Skeletal muscle cell (primary cell): ENCODE results near the gene METTL15.
A peak's percentile ranks its signal among the peaks of the same experiment; 100 is the strongest.
"Not testable (repeated sequence)": the region's sequence is repeated elsewhere in the genome, so short reads cannot be mapped to it uniquely, and the experiment has no call there.

Experiments used
- DNase-seq: peaks from one replicate; pipeline ENCODE4 v3.0.0-alpha.2; 2010; ENCODE audit warnings: low read depth
- H3K4me3 ChIP-seq: 2 replicates; pipeline ENCODE4 v1.5.1; 2011; ENCODE audit warnings: low read depth, mild to moderate bottlenecking, control low read depth, low read length, moderate library complexity

Gene METTL15

DNA sequence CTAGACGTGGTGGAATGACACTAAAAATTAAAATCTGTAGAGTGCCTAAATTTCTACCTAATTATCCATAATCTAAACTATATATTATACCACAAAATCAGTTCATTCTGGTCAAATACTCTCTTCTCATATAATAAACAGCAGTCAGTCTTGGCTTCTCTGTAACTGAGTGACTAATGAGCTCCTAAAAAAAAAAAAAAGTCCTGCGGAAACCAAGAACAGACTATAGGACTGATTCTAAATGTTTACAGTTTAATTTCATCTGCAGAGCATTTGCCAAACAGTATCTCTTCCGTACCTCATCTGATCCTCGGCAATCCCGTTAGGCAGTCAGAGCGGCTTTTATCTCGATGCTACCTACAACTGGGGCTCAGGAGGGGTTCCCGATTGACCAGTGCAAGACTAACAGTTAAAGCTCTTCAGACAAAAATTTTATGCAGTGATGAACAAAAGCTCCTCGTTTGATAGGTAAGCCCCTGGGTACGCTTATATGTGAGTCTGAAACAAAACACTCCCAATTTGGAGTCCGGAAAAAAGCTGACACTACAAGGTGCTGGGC, 918 bp upstream of the METTL15 start:
- DNase-seq: no peak
- peak overlapping the region; percentile 87 for H3K4me3 ChIP-seq

DNA sequence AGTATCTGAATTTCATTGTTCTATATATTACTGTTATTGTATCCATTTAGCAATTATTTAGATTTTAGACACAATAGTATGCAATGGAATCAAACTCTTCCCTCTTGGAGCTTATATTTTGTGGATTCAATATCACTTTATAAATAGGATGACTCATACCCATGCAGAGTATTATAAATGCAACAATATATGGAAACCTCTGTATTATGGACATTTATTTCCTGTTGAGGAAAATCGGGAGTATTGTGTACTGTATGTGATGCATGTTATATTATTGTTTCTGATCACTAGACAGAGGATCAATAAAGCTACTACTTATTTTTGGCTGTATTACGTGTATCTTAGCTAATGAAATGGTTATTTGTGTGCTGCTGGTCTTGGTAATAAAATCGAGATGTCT, 770 bp downstream of the METTL15 start:
- DNase-seq: no peak
- peak overlapping the region; percentile 87 for H3K4me3 ChIP-seq

DNA sequence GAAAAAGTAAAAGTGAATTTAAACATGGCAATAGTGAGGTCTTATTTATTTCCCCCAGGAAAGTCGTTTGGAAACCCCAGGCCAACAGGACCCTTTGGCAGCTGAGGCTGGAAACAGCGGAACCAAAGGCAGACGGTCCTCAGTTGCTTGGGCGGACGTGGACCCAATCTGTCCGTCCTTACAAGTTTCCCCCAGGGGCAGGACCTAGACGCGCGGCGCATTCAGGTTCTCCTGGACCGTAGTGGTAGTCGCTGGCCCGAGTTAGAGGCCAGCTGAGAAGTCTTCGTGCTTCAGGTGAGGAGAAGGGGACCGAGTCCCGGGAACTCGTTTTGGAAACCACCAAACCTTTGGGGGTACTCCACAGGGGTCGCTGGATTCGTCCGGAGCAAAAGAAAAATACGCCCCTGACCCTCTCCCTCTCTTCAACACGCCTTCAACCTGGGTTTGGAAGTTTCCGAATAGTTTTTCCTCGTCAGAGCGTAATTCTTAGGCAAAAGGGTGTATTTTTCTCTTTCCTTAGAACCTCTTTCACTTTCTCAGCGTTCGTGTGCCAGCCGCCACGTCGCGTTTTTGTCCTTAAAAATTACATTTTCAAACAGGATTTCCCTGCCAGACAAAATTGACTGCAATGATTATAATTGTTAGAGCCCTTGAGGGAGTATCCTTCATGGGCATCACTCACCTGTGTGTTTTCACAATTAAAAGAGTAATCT, 2.1 kb downstream of the METTL15 start:
- no peak for DNase-seq
- H3K4me3 ChIP-seq: peak overlapping the region; percentile 69

DNA sequence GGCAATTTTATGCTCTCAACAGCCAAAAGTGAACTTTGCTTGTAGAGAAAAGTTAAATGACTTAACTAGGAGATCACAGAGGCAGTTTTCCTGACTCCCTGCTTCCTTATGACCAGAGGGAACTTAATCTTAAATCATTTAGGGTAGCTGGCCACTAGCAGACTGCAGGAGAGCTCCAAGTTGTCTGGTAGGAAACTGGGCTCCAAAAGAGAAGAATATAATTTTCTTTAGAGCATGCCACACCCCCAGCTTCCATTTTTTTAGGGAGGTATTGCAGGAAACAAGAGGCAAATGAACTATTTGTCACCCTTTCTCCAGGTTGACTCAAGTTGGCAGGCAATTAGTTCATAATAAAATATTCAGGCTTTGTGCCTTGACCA, 2.6 kb downstream of the METTL15 start:
- DNase-seq: no peak
- H3K4me3 ChIP-seq: peak overlapping the region; percentile 69

DNA sequence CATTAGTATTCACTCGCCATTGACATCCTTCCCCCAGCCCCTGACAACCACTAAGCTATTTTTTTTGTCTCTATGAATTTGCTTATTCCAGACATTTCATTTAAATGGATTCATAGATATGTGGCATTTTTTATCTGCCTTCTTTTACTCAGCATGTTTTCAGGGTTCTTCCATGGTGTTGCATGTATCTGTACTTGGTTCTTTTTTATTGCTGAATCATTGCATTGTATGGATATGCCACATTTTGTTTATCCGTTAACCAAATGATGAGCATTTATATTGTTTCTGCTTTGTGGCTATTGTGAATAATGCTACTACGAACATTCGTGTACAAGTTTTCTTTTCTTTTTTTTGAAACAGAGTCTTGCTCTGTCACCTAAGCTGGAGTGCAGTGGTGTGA, 5.9 kb downstream of the METTL15 start:
- DNase-seq: no peak
- no peak overlapping the region for H3K4me3 ChIP-seq

DNA sequence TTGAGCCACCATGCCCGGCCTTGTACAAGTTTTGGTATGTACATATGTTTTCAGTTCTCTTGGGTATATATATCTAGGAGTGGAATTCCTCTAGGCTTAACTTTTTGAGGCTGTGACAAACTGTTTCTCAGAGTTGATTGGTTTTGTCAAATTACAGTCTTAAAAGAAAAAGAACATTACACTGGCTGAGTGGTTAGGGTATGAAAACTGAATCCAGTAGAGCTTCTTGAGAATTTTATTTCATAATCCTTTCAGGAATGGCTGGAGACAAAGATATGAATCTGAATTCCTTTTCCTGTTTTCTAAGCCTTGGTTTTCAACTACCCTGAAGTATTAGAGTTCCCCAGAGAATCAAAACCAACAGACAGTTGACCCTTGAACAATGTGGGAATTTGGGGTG, 6.5 kb downstream of the METTL15 start:
- no peak for DNase-seq
- no peak overlapping the region for H3K4me3 ChIP-seq

DNA sequence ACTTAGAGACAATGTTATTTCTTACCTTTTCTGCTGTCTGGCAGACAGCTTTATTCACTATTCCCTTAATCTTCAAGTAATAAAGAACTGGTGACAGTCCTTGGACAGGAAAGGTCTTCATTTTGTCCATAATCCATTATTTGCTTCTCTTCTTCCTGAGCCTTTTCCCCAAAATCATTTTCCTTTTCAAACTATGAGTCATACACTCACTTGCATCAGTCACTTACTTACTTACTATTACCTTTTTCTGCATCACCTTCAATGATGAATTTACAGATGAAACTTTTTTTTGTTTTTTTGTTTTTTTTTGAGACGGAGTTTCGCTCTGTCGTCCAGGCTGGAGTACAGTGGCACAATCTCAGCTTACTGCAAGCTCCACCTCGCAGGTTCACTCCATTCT, 9.5 kb downstream of the METTL15 start:
- H3K4me3 ChIP-seq: no peak overlapping the region
- DNase-seq: no peak

DNA sequence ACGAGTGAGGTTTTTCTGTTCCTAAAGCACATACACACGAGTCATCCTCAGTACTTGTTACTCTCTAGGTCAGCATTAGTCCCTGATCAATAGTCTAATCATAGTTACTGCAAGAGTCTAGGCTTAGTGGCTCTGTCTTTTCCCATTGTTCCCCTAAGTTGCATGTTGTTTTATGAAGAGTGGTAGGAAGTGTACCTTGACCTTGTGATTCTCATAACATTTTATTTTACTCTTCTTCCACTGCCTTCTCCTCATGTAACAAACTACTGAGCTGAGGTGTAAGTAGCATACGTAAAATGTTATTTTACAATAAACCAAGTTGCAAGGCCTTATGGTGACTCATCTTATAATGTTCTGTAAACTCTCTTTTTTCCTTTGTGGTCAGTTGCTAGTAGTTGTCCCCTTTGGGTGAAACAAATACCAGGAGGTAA, 15.0 kb downstream of the METTL15 start:
- DNase-seq: peak; percentile 35
- no peak overlapping the region for H3K4me3 ChIP-seq

DNA sequence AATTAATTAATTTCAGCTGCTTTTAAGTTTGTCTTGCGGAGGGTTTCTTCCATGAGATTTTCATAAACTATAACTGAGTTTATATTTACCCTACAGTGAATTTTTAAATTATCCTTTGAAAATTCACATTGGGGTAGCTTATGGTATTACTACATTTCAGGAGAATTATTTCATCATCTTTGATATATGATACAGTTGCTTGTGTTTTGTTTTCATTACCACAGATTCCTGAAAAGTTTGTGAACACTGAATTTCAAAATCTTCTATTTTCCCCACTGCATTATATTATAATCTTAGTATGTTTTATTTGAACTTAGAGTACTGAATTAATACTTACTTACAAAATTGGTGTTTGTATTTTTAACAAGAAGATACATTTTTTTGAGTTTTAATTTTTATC, 24.4 kb downstream of the METTL15 start:
- no peak overlapping the region for H3K4me3 ChIP-seq
- no peak for DNase-seq

DNA sequence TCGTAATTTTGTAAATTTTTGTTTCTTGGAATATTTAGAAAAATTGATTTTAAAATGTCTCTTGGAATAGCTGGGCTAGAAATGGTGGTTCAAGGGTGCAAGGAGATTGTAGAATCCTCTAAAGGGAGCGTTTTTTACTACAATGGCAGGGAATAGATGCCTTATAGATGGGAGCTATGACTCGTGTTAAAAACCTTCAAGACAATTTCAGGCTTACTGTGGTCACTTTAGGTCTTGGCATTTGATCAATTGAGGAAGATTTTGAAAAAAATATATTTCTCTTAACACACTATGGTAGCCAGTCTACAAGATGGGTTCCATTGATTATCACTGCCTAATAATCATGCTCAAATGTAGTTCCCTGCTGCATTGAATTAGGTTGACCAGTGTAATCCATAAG, 25.0 kb downstream of the METTL15 start:
- H3K4me3 ChIP-seq: no peak overlapping the region
- no peak for DNase-seq

DNA sequence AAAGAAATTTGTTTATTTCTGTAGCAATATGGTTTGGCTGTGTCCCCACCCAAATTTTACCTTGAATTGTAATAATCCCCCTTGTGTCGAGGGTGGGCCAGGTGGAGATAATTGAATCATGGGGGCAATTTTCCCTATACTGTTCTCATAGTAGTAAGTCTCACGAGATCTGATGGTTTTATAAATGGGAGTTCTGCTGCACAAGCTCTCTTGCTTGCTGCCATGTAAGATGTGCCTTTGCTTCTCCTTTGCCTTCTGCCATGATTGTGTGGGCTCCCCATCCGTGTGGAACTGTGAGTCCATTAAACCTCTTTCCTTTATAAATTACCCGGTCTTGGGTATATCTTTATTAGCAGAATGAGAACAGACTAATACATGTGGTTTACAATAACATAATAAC, 28.0 kb downstream of the METTL15 start:
- DNase-seq, H3K4me3 ChIP-seq: not testable (repeated sequence)

DNA sequence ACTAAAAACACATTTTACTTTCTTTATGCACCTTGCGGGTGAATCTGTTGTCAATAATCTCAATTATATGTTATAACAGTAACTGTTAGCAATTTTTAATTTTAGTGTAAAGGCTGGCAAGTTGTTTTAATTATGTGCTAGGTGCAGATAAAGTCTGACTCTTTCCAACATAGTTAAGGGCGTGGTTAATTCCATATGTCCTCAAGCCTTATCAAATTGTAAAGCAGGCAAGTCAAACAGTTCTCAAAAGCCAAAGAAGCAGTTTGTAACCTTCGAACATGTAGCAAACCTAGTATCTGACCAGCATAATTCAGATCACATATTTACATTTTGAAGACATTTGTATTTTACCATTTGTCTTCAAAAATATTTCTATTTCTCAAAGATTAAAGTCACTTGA, 29.2 kb downstream of the METTL15 start:
- no peak overlapping the region for H3K4me3 ChIP-seq
- DNase-seq: no peak

DNA sequence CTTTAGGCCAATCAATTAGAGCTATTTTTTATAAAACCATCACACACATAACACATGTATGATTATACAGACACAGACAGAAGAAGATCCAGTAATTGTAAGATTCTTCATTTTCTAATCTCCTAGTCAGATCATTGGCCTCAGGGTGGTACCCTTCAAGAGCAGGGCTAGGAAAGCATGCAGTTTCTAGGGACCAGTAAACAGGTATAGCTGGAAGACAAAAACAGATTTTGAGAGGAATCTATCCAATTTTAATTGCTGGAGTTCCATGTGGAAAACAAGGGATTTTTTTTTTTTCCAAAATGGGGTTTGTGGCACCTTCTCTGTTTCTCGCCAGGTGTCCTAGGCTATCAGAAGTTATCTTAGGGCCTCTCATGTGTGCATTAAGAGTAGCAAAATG, 29.6 kb downstream of the METTL15 start:
- no peak for DNase-seq
- no peak overlapping the region for H3K4me3 ChIP-seq

DNA sequence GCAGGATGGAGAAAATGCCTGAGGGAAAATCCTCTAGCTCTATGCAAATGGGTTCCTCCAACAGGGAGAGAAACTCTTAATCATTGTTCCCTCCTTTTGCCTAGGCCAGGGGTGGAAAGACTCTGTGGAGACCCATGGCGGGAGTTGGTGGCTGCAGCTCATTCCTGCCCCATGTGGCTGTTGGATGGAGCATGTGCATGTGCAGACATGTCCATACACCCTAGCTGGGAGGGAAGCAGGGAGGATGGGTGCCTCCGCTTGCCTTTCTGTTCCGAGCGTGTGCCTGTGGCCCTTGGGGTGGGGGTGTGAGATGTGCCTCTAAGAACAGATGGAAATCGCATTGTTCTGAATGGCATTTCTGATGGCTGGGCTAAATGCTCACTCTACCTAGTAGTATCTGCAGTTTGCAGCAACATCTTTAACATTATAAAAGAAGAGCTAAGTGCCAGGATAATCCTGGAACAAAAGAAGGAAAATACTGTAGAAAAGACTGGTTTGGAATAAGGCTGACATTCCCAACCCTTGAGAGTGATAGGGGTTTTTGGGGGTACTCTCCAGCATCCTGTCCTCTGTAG, 31.7 kb downstream of the METTL15 start:
- no peak for DNase-seq
- H3K4me3 ChIP-seq: no peak overlapping the region

DNA sequence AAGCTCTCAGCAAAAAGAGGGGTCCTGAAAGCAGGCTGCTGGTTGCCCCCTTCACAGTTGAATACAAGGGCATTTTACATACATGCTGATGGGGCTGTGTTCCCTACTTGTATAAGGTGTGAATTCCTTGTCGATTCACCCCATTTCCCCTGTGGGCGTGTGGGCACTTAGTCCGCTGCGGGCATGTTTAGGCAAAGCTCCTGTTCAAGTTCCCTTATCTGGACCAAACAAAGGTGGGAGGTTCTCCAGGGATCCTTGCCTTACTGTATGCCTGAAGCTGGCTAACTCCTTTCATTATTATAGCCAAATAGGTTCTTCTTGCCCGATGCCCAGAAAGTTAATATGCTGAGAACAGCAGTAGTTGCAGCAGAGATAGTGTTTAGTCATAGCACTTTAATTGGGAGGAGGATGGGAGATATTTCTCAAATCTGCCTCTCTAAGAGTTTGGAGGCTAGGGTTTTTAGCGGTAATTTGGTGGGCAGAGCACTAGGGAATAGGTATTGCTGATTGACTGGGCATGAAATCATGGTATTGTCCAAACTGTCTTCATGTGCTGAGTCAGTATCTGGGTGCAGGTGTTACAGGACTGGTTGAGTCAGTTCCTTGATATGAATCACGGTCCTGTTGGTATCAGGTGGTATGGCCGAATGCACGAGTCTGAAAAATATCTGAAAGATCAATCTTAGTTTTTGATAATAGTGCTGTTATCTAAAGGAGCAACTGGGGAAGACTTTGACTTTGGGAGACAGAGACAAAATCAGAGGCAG, 32.7 kb downstream of the METTL15 start:
- no peak overlapping the region for H3K4me3 ChIP-seq
- DNase-seq: no peak

DNA sequence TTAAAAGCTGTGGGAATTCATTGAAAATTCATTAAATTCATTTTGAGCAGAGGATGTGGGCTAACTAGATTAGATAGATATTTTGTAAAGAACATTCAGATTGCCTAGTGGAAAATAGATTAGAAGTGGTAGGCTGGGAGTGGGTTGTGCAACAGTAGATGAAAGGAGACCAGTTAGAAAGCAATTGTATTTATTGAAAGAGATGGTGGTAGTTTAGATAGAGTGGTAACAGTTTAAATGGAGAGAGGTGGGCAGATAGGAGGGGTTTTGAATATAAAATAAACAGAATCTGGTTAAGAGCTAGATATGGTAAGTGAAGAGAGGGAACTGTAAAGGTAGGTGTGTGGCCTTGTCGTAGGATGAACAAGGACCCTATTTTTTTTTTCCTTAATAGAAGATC, 34.5 kb downstream of the METTL15 start:
- H3K4me3 ChIP-seq: no peak overlapping the region
- no peak for DNase-seq

DNA sequence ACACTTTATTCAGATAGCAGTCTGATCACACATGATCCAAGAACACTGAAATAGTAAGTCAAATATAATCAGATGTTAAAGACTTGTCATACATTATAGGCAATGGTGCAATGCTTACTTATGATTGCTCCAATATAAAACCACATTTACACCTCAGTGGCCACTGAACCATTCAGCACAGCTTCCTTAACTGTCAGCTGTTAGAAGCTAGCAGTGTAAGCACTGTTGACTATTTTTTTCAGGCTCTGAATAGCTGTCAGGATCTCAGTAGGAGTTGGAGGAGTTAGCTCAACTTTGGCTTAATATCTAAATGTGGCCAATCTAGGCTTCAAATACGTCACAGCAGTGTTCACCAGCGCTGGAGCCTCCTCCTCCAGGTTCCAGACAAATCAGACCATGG, 36.6 kb downstream of the METTL15 start:
- H3K4me3 ChIP-seq: no peak overlapping the region
- DNase-seq: peak; percentile 25

DNA sequence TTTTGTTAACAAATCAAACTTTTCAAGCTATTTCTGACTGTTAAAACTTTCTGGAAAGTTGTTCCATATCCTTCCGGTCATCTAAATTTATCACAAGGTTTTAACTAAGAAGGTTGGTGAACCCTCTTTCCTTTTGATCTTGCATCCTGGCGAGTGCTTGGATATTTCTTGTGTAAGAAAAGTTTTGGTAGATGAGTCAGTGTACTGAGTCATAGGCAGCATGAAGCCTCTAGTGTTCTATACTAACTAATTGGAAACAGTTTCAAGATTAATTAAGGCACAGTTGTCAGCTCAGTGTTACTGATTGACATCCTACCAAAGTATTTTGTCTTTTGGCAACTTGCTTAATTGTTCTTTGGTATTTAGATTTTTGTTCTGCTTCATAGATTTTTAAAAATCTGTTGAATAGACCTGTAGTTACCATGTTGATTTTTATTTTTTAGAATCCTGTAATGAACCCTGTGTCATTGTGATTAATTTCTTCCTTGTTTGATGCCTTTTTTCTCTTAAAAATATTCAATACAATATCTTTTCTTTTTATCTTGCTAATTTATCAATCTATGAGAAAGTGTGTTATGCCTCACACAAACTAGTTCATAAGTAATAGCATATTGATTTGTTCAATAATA, 38.0 kb downstream of the METTL15 start:
- no peak overlapping the region for H3K4me3 ChIP-seq
- peak; percentile 67 for DNase-seq

DNA sequence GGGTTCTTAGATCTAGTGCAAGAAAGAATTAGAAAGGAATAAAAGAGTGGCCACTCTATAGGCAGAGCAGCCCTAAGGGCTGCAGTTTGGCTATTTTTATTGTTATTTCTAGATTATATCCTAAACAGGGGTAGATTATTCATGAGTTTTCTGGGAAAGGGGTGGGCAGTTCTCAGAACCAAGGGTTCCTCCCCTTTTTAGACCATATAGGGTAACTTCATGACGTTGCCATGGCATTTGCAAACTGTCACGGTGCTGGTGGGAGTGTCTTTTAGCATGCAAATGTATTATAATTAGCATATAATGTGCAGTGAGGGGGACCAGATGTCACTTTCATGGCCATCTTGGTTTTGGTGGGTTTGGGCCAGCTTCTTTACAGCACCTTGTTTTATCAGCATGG, 44.6 kb downstream of the METTL15 start:
- no peak overlapping the region for H3K4me3 ChIP-seq
- no peak for DNase-seq

DNA sequence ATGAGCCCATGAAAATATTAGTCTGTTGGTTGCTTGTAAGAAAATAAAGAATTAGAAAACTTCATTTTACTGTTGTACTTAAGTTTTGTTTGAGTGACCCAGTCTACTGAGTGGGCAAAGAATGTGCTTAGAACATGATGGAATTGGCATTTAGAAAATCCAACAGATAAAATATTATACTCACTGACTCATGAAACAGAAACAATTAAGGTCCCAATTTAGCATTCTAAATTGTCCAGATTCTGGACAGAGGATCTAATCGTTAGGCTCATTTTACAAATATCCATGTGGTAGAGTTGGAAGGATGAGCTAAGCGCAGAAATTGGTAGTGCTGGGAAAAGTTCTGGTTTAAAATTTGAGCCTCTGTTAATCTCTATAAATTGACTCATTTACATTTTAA, 45.4 kb downstream of the METTL15 start:
- no peak for DNase-seq
- H3K4me3 ChIP-seq: no peak overlapping the region
